ENCODE results near the gene RETREG3.

- TF ChIP-seq CTCF (conservative IDR thresholded peaks at IDR 0.05 in 1 of 2, IDR thresholded peaks at IDR 0.05 in 1 of 2; ENCODE audit: low read depth in 1 of 2, low read length in 2 of 2) = no peak
- no peak for TF ChIP-seq EZH2 (IDR thresholded peaks at IDR 0.05; ENCODE audit: low read length, missing control alignments)
These were observed 18.3 kb downstream of the RETREG3 start for GRCh38 chr17:42590886-42591285.

Measured in fibroblast of lung (primary cell).